Medulla oblongata (tissue), 1 donor: ENCODE data around the gene ETNPPL.
A peak's percentile ranks its signal among the peaks of the same experiment; 100 is the strongest.

ENCODE experiments used
- DNase-seq: peaks from one replicate; pipeline ENCODE4 v3.0.0-alpha.2; 2015; ENCODE audit errors: extremely low spot score

Gene ETNPPL

DNA sequence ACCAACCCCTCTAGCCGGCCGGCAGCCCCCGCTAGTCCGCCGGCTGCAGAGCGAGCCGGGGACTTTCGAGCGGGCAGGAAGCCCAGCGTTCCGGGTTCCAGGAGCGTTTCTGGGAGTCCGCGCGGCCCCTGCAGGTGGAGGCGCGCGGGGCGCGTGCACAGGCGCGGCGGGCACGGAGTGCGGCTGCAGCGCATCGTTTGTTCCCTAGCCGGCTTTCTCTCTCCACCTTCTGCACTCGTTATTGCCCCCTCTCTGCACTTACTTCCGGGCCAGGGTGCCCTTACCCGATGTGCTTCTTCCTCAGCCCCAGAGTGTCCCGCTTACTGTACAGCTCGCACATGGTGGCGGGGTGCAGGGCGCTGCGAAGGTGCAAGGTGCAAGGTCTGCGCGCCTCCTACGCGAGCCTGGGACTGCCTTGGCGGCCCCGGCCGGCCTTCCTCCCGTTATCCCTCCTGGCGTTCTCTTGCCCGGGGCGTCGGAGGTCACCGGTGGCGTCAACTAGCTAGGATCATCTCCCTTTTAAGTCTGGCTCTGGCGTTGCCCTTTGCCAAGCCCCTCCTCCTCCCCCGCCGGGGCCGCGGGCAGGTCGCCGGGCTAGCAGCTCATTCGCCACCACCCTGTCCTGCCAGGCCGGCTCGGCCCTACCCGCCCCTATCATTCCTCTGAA lies at the start of gene ETNPPL:
Gene ETNPPL (minus strand): TSS at position 495 of the 667 bp plus-strand sequence. CDS start 155 bp downstream, at position 340.
- no peak for DNase-seq

- DNase-seq, result no peak
These were observed 48.6 kb upstream of the ETNPPL start for GRCh38 chr4:108811486-108811885.

GRCh38 chr4:108810087-108810486 lies 47.2 kb upstream of the ETNPPL start:
- no peak for DNase-seq

GRCh38 chr4:108804648-108805273 lies 41.9 kb upstream of the ETNPPL start:
- no peak for DNase-seq

DNA sequence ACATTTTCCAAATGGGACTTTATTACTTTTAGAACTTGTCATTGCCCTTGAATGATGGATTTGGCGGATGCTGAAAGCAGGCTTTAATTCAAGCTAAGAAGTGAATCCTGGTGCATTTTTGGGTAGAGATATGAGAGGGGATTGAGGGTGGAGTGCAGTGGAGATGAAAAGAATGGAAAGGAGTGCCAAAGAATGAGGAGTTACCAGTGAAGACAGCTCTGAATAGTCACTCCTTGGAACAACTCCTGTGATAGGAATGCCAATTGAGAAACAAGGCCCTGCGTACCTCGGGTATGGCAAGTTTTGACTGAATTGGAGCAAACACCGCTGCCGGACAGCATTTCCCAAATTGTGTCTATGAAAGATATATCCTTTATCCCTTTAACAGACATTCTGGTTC lies 36.5 kb upstream of the ETNPPL start:
- no peak for DNase-seq

DNA sequence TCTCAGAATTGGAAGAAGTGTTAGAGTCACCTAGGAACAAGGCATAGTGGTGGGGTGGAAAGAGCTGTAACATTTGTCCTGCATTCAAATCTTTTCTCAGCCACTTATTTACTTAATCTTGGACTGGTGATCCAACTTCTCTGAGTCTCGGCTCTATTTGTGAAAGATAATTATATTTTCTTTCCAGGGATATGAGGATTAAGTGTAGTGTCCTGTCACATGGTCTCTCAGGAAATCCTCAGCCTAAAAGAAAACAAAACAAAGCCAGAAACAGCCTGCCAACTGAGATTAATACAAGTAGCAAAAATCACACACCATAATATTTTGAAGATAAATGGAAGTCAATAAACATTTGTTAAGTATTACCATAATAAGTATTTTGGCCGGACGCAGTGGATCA lies 33.3 kb upstream of the ETNPPL start:
- no peak for DNase-seq

DNA sequence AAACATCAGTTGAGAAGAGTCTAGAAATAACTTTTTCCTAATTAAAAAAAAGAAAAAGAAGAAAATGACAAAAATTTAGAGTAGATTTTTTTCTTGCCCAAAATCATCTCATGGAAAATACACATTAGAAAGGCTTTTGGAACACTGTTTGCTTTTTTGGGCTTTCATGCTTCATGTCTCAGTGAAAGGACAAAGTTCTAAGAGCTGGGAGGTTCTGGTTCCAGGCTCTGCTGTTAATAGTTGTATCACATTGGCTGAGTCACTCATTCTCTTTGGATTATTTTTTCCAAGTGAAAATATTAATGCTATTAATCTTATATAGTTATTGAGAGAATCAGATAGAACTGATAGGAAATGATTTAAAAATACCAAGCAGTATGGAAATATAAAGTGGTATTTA lies 32.9 kb upstream of the ETNPPL start:
- DNase-seq, result no peak

- peak; percentile 60 for DNase-seq
These were observed 31.3 kb upstream of the ETNPPL start for GRCh38 chr4:108794136-108794535.

- no peak for DNase-seq
These were observed 30.6 kb upstream of the ETNPPL start for GRCh38 chr4:108793415-108793814.

GRCh38 chr4:108788731-108789130 lies 25.9 kb upstream of the ETNPPL start:
- DNase-seq, result no peak

DNA sequence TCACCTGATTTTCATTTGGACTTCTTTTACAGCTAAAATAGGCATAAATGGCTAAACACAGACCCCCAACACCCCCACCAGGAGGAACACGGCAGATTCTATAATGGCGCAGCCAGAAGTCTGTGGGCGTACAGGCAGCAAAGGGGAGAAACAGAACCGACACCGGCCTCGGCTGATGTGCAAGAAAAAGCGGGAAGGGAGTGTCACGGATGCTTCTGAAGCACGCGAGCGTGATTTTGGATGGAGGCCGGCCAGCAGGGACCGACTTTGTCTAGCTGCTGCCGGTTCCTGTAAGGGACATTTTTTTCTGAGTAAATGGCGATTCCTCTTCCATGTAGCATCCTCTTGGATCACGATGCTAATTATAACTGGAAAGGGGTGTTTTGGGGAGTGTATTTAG lies 24.9 kb upstream of the ETNPPL start:
- DNase-seq, result no peak

DNA sequence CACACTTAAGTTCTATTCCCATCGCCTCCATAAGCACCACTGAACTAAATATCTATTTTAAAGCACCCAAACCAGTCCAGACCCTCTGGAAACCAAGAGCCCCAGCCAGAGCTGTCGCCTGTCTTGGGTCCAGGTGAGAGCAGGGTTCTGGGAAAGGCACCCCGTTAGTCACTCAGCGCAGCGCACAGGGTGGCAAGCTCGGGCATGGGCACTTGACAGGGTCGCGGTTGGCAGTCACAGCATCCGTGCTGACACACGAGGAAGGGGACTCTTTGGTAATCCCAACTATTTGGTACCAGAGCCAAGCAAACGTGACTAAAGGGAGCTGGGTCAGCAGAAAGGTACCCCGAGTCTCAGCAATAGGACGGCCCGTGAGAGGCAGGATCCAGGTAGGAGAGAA lies 24.3 kb upstream of the ETNPPL start:
- DNase-seq, result no peak

- DNase-seq, result no peak
These were observed 23.5 kb upstream of the ETNPPL start for GRCh38 chr4:108786351-108786750.

DNA sequence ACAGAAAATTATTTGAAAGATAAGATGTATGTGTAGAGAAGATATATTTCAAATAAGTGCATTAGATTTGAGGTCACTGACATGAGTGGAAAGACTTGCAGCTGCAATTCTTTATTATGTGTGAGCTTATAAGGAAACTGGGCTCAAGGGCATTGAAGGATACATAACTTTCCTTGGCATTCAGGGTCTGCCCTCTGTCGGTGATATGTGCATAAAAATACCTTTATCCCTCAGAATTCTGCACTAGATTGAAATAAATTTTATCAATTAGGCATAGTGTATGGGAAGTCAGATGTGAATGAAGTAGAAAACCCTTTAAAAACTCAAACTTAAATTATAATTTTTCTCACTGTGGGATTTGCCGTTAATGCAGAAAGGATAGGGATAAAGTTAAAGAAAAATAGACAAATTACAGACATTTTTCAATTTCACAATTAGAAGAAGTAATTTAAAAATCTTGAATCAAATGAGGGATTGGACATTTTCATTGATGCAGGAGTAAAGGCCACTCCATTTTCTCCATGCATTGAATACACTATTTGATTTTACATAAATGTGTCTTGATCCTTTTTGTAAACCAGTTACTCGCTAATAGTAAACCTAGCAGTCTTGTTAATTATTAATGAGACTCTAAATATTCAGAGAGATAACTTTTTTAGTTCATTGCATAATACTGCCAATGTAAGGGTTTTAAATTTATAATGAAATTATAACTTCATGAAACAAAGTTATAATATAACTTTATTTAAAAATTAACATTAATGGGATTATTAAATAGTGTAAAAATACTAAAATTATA lies 21.0 kb upstream of the ETNPPL start:
- DNase-seq, result no peak

- DNase-seq, result no peak
These were observed 17.1 kb upstream of the ETNPPL start for GRCh38 chr4:108779958-108780357.

- DNase-seq, result no peak
These were observed 14.5 kb upstream of the ETNPPL start for GRCh38 chr4:108777388-108777787.

- no peak for DNase-seq
These were observed 13.1 kb upstream of the ETNPPL start for GRCh38 chr4:108775921-108776320.

DNA sequence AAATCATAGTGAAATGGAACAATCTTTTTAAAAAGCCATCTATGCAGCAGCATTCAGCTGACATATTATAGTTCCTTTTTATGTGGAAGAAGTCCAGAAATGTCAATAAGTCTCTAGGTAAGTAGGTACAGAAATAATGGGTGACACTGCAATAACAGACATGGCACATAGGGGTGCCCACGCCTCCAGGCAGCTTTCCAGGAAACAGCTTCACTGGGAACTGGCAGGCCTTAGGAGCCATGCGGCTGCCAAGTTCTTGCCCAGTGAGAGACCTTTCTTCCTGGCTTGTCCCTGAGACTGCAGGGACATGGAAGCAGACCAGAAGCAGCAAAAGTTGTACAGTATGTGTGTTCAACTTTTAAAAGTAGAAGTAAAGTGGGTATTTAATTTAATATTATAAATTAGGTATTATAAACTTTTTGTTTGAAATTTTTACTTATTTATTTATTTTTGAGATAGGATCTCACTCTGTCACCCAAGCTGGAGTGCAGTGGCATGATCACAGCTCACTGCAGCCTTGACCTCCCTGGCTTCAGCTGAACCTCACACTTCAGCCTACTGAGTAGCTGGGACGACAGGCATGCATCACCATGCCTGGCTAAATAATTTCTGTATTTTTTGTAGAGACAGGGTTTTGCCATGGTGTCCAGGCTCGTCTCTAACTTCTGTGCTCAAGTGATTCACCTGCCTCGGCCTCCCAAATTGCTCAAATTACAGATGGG lies 12.1 kb upstream of the ETNPPL start:
- DNase-seq, result peak; percentile 79

- DNase-seq, result no peak
These were observed 9.5 kb upstream of the ETNPPL start for GRCh38 chr4:108772402-108772801.

DNA sequence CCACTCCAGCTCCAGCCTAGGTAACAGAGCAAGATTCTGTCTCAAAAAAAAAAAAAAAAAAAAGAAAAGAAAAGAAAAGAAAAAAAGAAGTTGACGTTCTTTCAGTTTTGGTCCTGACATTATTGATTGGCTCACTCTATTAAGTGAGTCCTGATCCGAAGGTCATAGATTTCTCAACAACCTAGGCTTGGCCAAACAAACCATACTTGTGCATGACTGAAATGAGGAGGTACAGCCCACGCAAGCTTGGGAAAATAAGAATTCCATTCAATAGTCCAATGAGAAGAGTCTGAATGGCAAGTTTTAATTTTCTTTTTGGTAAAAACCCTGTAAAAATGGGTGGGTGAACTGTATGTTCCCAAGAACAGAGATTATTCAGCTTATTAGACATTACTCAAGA lies 3.2 kb upstream of the ETNPPL start:
- DNase-seq, result no peak

DNA sequence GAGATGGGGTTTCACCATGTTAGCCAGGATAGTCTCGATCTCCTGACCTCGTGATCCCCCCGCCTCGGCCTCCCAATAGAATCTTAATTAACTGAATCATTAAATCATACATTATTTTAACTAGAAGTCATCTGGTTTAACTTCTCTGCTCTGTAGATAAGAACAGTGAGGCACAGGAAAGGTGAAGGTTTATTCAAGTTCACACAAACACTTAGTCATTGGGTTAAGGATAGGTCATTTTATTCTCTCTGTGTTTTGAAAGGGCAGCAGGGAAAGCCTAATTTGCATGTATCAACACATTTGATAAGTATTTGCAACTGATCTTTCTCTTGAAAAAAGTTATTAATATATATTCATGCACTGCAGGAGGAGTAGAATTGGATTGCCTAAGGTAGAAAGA lies 1.1 kb upstream of the ETNPPL start:
- no peak for DNase-seq

GRCh38 chr4:108763226-108763593 lies 357 bp upstream of the ETNPPL start:
- DNase-seq, result no peak
